Activated T-cell treated with anti-CD3 and anti-CD28 coated beads for 24 hours (primary cell): ENCODE results near the gene METTL13.

Experiments used
- DNase-seq: peaks from one replicate; pipeline ENCODE4 v3.0.0-alpha.2; 2020; ENCODE audit warnings: low read depth

Gene METTL13

DNA sequence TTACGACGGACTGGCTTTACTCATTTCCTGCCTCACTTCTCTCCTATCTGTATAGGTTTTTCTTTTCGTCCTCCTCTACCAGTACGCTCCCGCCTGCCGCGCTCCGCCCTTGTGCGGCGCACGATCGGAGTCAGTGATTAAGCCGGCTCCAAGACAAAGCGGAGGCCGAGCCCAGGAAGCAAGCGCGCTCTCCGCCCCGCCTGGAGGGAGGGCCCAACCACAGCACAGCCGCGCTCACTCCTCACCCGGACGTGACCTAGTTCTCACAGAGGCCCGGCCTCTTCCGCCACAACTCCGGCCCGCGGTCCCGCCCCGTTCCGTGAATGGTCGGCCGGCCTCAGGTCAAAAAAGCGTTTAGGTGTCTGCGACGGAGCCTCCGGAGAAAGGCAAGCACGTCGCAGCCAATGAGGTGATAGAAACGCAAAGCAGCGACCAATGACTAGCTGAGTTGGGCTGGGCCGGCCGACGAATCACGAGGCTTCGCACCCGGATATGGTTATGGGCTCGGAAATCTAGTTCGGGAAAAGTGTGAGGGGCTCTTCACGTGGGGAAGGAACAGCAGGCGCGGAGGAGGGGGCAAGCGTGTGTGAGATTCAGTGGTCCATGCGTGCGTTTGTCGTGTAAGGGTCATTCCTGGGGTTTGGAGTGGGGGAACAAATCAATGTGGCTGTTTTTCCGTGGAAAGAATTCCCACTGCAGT lies at the start of gene METTL13:
Gene METTL13, plus strand, starts transcription at position 485 of the 700 bp plus-strand sequence. CDS start 308 bp downstream, outside the sequence.
- peak; percentile 98 for DNase-seq

- DNase-seq = no peak
Observed at GRCh38 chr1:171736196-171736595, 45.3 kb upstream of the METTL13 start.

- DNase-seq = no peak
Observed at GRCh38 chr1:171738911-171739310, 42.5 kb upstream of the METTL13 start.

- DNase-seq = no peak
Observed at GRCh38 chr1:171739656-171740055, 41.8 kb upstream of the METTL13 start.

GRCh38 chr1:171740356-171740863 lies 41.0 kb upstream of the METTL13 start:
- no peak for DNase-seq

DNA sequence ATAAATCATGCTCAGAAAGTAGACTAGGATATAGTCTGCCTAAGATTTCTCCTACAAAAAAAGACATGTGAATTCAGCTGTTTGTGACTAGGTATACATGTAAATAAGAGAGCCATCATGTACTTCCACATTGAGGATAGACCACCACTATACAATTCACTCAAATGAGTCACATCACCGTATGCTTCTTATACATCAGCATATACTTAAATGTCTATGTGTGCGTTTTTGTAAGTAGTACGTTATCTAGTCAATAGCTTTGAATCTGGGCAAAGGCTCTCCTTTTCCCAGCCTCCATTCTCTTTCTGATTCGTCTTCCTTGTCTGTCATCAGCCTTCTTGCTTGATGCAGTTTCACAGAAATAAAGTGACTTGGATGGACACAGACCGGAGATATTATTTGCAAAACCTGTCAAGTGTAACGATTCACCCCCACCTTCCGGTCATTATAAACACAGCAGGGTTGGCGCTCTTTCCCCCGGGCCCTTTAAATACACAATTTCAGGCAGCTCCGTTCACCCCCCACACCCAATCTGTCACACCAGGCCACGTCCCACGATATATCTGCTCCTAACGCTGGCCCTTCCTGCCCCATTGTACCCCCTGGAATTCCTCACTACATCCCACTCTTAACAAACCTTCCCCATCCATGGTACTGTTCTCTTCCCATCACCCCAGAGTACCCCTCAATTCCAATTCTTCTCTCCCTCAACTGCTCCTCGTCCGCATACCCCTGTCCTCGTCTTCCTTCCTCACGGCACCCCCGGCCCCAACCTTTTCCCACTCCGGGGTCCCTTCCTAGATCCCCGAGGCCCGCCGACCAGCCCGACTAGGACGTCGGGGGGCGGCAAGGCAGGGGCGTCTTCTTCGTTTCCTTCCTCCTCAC lies 40.2 kb upstream of the METTL13 start:
- DNase-seq = peak; percentile 19

DNA sequence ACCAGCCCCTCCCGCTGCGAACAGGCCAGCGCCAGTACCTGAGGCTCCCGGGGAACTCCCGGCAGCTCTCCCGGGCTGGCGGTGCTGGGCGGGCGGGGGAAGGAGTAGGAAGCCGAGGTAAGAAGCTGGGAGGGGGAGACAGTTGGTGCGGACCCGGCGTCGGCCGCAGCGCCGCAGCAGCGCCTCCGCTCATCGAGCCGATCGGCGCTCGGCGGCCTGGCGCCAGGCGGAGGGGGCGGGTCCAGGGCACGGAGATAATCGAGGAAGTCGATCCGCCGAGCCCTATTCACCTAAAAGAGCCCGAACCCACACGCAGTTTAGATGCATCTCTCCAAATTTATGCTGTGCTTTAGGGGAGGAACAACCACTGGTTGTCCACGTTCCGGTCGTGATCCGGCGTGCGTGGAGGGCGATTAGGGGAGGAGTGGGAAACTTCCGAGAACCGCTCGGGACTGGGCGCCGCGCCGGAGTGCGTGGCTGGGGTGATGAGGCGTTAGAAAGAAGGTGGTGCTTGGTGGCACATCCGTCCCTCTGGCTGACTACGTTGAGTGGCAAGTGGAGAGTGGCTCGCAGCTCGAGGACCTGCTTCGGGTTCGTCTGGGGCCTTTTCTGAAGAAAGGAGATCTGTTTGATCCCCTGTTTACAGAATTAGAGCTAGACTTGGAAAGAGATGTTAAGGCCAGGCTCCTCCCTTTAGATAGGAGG lies 39.4 kb upstream of the METTL13 start, which contains the start of gene VAMP4:
Gene VAMP4, minus strand, starts transcription at position 194 of the 705 bp plus-strand sequence. CDS start 3,651 bp downstream, outside the sequence.
- DNase-seq = peak; percentile 84

DNA sequence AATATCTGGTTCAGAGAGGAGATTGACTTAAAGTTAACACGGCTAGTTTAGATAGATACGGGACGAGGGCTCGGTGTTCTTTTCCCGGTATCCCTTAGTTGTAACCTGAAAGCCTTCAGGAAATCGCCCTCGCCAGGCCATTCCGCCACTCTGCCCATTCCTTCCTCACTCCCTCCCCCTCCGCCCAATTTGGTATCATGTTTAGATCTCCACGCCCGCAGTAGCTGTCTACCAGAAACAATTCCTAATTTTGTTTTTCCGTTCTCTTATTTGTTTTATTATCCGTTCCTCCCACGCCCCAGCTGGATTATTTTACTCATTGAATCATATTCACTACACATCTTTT lies 38.9 kb upstream of the METTL13 start:
- DNase-seq = peak; percentile 4

GRCh38 chr1:171743081-171743870 lies 38.2 kb upstream of the METTL13 start:
- DNase-seq = peak; percentile 15

DNA sequence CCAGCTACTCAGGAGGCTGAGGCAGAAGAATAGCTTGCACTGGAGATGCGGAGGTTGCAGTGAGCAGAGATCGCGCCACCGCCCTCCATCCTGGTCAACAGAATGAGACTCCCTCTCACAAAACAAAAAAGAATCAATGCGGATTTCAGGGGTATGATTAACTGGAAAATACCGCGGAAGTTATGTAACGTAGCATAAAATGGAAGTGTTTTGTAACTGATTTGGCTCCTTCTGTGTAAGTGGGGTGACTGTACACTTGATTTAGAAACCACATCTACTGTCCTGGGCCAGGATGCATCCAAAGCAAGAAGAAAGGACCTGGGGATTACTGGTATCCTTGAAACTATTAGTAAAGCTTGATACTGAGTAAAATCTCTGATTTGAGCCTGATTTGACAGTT lies 36.5 kb upstream of the METTL13 start:
- no peak for DNase-seq

GRCh38 chr1:171748651-171749050 lies 32.8 kb upstream of the METTL13 start:
- no peak for DNase-seq

DNA sequence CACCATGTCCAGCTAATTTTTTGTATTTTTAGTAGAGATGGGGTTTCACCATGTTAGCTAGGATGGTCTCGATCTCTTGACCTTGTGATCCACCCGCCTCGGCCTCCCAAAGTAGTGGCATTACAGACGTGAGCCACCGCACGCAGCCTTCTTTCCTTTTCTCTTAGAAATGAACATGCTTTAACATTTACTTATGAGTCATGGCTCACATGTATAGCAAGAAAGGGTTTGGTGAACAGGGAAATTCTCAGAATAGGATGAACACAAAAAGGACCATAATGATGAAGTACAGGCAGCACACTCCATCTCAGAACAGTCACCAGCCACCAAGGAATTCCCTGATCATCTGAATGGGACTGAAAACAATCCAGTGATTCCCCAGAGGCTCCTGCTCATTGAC lies 30.2 kb upstream of the METTL13 start:
- DNase-seq = no peak

- DNase-seq = no peak
Observed at GRCh38 chr1:171753182-171753581, 28.3 kb upstream of the METTL13 start.

- DNase-seq = no peak
Observed at GRCh38 chr1:171753685-171754352, 27.6 kb upstream of the METTL13 start.

GRCh38 chr1:171754353-171754705 lies 27.1 kb upstream of the METTL13 start:
- no peak for DNase-seq

GRCh38 chr1:171754971-171755370 lies 26.5 kb upstream of the METTL13 start:
- no peak for DNase-seq

DNA sequence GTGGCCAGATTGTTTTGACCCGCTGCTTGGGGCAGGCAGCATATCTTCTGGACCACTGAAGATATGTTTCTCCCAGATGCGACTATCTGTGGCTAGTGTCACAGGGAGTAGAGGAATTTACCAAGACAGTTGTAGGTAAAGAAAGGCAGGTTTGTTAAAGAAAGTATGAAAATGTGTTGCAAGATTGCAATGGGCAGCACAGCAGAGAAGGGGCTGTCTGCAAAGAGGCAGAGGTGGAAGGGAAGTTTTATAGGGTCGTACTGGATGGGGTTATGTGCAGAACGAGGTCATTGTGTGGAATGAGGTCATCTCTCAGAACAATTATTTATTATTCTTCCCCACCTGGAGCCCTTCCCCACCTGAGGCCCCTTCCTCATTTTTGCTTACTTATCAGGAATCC lies 24.6 kb upstream of the METTL13 start:
- DNase-seq = no peak

- DNase-seq = no peak
Observed at GRCh38 chr1:171758011-171758410, 23.4 kb upstream of the METTL13 start.

DNA sequence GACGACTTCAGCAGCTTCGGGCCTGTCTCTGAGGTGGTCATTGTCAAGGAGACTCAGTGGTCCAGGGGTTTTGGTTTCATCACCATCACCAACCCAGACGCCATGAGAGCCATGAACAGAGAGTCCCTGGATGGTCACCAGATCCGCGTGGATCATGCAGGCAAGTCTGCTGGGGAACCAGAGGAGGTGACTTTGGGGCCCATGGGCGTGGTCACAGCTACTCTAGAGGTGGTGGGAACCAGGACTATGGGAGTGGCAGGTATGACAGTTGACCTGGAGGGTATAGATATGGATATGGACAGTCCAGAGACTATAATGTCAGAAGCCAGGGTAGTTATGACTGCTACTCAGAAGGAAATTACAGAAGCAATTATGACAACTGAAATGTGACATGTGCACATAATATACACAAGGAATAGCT lies 19.3 kb upstream of the METTL13 start:
- DNase-seq = no peak

DNA sequence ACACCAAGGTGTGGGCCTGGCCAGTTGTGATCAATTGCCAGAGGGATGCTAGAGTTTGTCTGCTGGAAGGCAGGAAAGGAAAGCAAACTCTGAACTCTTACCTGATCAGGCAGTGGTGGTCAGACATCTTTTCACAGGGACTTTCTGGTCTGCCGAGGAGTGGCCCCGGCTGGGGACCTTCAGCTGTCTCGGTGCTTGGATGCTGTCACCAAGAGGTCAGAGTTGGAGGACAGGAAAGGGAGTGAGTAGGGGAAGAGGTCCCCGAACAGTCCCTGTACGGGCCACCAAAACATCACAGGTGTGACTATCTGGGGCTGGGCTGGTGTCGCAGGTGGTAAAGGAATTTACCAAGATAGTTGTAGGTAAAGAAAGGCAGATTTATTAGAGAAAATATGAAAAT lies 17.7 kb upstream of the METTL13 start:
- no peak for DNase-seq

DNA sequence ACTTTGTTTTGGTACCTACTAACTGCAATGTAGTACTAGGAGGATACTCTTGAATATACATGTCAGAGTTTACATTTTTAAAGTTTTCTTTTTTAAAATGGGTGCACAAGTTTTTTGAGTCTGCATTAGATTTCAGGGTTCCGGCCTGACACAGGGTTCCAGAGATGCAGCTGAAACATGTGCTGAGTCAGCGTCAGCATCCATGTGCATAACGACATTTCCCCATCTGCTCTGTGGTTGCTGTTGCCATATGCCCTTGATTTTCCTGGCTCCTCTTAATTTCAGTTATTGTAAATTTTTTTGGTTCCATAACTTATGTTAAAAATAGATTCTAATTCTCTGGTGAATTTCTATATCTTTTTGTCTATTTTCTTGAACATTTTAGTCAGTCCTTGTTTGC lies 12.3 kb upstream of the METTL13 start:
- no peak for DNase-seq
